OCI-LY3 (cell line): Measurements from ENCODE around the gene C16orf82.

Experiments used
- H2AFZ ChIP-seq: fragments of 200-600, 300-600 bp; shearing (Covaris generic); 2 replicates; pipeline ENCODE4 v1.6.0; 2014; ENCODE audit warnings: antibody characterized with exemption, low read depth, low read length
- H3K27ac ChIP-seq: fragments of 200-600, 300-600 bp; sonication (generic); 2 replicates; pipeline ENCODE4 v1.5.1; 2014; ENCODE audit warnings: mild to moderate bottlenecking, low read length, moderate library complexity, mixed read lengths
- H3K27me3 ChIP-seq: fragments of 200-600, 300-600 bp; sonication (generic); 2 replicates; pipeline ENCODE4 v1.6.1; 2014; ENCODE audit warnings: low read depth, low read length, mixed read lengths
- H3K36me3 ChIP-seq: fragments of 200-600, 300-600 bp; sonication (generic); replicated peaks from 2 replicates; pipeline ENCODE3; 2014; ENCODE audit warnings: low read depth, low read length, mixed read lengths
- H3K4me1 ChIP-seq: fragments of 300-600, 200-600 bp; sonication (generic); 2 replicates; pipeline ENCODE4 v1.6.1; 2014; ENCODE audit warnings: low read length, mixed read lengths
- H3K4me2 ChIP-seq: fragments of 200-600, 300-600 bp; sonication (generic); 2 replicates; pipeline ENCODE4 v1.6.1; 2014; ENCODE audit warnings: low read length, mixed read lengths
- H3K4me3 ChIP-seq: fragments of 300-600, 200-600 bp; sonication (generic); 2 replicates; pipeline ENCODE4 v1.5.1; 2014; ENCODE audit warnings: antibody characterized with exemption, mild to moderate bottlenecking, low read length, moderate library complexity
- H3K79me2 ChIP-seq: fragments of 300-600, 200-600 bp; shearing (Covaris generic); 2 replicates; pipeline ENCODE4 v1.6.1; 2014; ENCODE audit warnings: mild to moderate bottlenecking, low read length, mixed read lengths
- H3K9ac ChIP-seq: fragments of 300-600, 200-600 bp; shearing (Covaris generic); 2 replicates; pipeline ENCODE4 v1.6.0; 2014; ENCODE audit warnings: mild to moderate bottlenecking, low read length, moderate library complexity
- H3K9me3 ChIP-seq: fragments of 200-600, 300-600 bp; shearing (Covaris generic); 2 replicates; pipeline ENCODE4 v1.6.1; 2014; ENCODE audit warnings: low read length, mixed read lengths; ENCODE audit not compliant: insufficient read depth
- H4K20me1 ChIP-seq: fragments of 200-600, 300-600 bp; sonication (generic); 2 replicates; pipeline ENCODE4 v1.6.1; 2016; ENCODE audit warnings: low read length, mixed read lengths; ENCODE audit not compliant: insufficient read depth
- CTCF ChIP-seq: fragments of 200-600, 300-600 bp; sonication (generic); IDR thresholded peaks from 2 replicates; pipeline ENCODE4 v1.5.1; 2014; ENCODE audit warnings: antibody characterized with exemption, low read length, low read depth
- EZH2phosphoT487 ChIP-seq: fragments of 200-600 bp; shearing (Covaris generic); IDR thresholded peaks from 2 replicates; pipeline ENCODE4 v1.6.1; 2018; ENCODE audit warnings: antibody characterized with exemption, mixed run types, low read depth

C16orf82 gene

GRCh38 chr16:27027971-27028370 lies 38.8 kb upstream of the C16orf82 start:
- no peaks in the 10 kb centered on the region for H3K4me1 ChIP-seq
- no peaks in the 10 kb centered on the region for H4K20me1 ChIP-seq
- H3K36me3 ChIP-seq, result no peaks in the 10 kb centered on the region
- no peaks in the 10 kb centered on the region; the same call in 1 of the 2 replicates for H3K27me3 ChIP-seq
- TF ChIP-seq CTCF, result no peak
- H3K79me2 ChIP-seq, result no peaks in the 10 kb centered on the region
- no peak overlapping the region for H3K27ac ChIP-seq
- no peak overlapping the region for H2AFZ ChIP-seq
- no peak overlapping the region for H3K9ac ChIP-seq
- H3K4me2 ChIP-seq, result no peak overlapping the region
- no peak overlapping the region for H3K4me3 ChIP-seq
- no peaks in the 10 kb centered on the region for H3K9me3 ChIP-seq

GRCh38 chr16:27028591-27029110 lies 38.1 kb upstream of the C16orf82 start:
- H4K20me1 ChIP-seq, result no peaks in the 10 kb centered on the region
- H3K27ac ChIP-seq, result no peak overlapping the region
- no peaks in the 10 kb centered on the region for H3K9me3 ChIP-seq
- H3K27me3 ChIP-seq, result no peaks in the 10 kb centered on the region
- H3K4me1 ChIP-seq, result no peaks in the 10 kb centered on the region
- no peak overlapping the region for H3K4me3 ChIP-seq
- H3K4me2 ChIP-seq, result no peak overlapping the region
- no peaks in the 10 kb centered on the region for H3K79me2 ChIP-seq
- TF ChIP-seq EZH2phosphoT487, result no peak
- no peak for TF ChIP-seq CTCF
- H3K36me3 ChIP-seq, result no peaks in the 10 kb centered on the region
- no peak overlapping the region for H3K9ac ChIP-seq
- no peak overlapping the region for H2AFZ ChIP-seq

- Histone ChIP-seq H3K27ac (no peak overlapping the region), H3K4me1 (no peaks in the 10 kb centered on the region)
Observed at GRCh38 chr16:27029525-27029924, 37.2 kb upstream of the C16orf82 start.

More at GRCh38 chr16:27029525-27029924, 37.2 kb upstream of the C16orf82 start:
- no peak overlapping the region for H3K4me3 ChIP-seq
- no peaks in the 10 kb centered on the region for H4K20me1 ChIP-seq
- TF ChIP-seq EZH2phosphoT487 (no peak), CTCF (no peak)
- H3K9ac ChIP-seq, result no peak overlapping the region
- no peaks in the 10 kb centered on the region for H3K9me3 ChIP-seq
- H2AFZ ChIP-seq, result no peak overlapping the region
- H3K4me2 ChIP-seq, result no peak overlapping the region
- H3K27me3 ChIP-seq, result no peaks in the 10 kb centered on the region
- H3K79me2 ChIP-seq, result no peaks in the 10 kb centered on the region
- H3K36me3 ChIP-seq, result no peaks in the 10 kb centered on the region
